Stimulated activated CD8-positive, alpha-beta memory T cell treated with anti-CD3 and anti-CD28 coated beads, Interleukin-7, amount 100 ng/mL, for 4 hours (primary cell): ENCODE data around the gene SERINC4.
A peak's percentile ranks its signal among the peaks of the same experiment; 100 is the strongest.
"Not testable (repeated sequence)": the region's sequence is repeated elsewhere in the genome, so short reads cannot be mapped to it uniquely, and the experiment has no call there.

Source experiments
- DNase-seq, 2 donors: peaks; one replicate each; pipeline ENCODE4 v3.0.0-alpha.2; 2020; ENCODE audit warnings: low read depth in 2 of 2

Gene SERINC4

DNA sequence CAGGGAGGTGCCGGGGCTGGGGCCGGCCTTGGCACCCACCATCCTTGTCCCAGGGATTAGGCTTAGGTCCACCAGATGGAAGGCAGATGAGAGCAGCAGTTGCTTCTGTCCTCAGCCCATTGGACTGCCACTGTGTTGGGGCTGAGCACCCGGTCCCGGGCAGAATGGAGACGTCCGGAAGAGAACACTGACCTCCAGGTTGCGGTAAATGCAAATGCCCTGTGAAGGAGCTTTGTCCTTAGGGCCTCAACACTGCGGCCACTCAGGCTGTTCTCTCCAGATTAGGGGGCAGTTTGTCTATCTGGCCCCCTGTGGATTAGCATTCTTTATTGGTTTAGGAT is at the start of gene SERINC4:
Gene SERINC4 (minus strand): TSS at position 276 of the 341 bp plus-strand sequence. CDS start 234 bp downstream, at position 42.
- DNase-seq: no peak

DNA sequence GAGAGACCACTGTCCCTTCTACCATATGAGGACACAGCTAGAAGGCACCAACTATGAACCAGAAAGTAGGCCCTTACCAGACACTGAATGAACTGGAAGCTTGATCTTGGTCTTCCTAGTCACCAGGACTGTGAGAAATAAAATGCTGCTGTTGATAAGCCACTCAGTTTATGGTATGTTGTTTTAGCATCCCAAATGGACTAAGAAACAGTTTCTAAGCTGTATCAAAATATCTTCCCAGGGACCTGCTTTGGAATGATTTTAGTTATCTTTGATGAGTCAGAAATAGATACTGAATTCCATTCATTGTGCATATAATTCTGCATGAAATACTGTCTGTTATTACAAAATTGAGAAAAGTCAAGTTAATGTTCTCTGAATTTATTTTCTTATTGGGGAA is 45.4 kb upstream of the SERINC4 start:
- DNase-seq: no peak

DNA sequence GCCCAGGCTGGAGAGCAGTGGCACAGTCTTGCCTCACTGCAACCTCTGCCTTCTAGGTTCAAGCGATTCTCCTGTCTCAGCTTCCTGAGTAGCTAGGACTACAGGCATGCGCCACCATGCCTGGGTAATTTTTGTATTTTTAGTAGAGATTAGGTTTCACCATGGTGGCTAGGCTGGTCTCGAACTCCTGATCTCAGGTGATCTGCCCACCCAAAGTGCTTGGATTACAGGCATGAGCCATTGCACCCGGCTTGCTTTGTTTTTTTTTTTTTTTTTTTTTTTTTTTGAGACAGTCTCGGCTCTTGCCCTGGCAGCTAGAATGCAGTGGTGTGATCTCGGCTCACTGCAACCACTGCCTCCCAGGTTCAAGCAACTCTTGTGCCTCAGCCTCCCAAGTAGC is 32.5 kb upstream of the SERINC4 start:
- DNase-seq: not testable (repeated sequence)

DNA sequence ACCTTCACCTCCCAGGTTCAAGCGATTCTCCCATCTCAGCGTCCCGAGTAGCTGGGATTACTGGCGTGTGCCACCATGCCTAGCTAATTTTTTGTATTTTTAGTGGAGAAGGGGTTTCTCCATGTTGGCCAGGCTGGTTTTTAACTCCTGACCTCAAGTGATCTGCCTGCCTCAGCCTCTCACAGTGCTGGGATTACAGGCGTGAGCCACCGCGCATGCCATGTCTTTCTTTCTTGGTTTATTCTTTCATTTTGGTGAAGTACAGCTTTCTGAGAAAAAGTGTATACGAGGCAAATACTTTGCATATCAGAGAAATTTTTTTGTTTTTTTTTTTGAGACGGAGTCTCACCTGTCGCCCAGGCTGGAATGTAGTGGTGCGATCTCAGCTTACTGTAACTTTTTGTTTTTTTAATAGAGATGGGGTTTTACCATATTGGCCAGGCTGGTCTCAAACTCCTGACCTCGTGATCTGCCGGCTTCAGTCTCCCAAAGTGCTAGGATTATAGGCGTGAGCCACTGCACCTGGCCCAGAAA is 31.6 kb upstream of the SERINC4 start:
- not testable (repeated sequence) for DNase-seq

DNA sequence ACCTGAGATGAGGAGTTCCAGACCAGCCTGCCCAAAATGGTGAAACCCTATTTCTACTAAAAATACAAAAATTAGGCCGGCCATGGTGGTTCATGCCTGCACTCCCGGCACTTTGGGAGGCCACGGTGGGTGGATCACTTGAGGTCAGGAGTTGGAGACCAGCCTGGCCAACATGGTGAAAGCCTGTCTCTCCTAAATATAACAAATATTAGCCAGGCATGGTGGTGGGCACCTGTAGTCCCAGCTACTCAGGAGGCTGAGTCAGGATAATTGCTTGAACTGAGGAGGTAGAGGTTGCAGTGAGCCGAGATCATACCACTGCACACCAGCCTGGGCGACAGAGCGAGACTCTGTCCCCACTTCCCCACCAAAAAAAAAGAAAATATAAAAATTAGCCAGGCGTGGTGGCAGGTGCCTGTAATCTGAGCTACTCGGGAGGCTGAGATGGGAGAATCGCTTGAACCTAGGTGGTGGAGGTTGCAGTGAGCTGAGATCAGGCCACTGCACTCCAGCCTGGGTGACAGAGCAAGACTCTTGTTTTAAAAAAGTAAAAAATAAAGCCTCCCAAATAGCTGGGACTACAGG is 30.8 kb upstream of the SERINC4 start:
- not testable (repeated sequence) for DNase-seq

DNA sequence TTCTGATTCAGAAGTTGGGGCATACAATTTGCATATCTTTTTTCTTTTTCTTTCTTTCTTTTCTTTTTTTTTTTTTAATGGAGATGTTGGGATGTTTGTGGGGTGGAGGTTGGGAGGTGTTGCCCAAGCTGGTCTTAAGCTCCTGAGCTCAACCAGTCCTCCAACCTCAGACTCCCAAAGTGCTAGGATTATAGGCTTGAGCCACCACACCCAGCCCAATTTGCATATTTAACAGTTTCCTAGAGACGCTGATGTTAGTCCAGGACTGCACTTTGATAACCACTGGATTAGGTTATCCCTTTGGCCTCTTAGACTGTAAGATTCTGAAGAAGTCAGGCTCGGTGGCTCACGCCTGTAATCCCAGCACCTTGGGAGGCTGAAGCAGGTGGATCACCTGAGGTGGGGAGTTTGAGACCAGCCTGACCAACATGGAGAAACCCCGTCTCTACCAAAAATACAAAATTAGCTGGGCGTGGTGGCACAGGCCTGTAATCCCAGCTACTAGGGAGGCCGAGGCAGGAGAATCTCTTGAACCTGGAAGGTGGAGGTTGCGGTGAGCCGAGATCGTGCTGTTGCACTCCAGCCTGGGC is 30.0 kb upstream of the SERINC4 start:
- not testable (repeated sequence) for DNase-seq

DNA sequence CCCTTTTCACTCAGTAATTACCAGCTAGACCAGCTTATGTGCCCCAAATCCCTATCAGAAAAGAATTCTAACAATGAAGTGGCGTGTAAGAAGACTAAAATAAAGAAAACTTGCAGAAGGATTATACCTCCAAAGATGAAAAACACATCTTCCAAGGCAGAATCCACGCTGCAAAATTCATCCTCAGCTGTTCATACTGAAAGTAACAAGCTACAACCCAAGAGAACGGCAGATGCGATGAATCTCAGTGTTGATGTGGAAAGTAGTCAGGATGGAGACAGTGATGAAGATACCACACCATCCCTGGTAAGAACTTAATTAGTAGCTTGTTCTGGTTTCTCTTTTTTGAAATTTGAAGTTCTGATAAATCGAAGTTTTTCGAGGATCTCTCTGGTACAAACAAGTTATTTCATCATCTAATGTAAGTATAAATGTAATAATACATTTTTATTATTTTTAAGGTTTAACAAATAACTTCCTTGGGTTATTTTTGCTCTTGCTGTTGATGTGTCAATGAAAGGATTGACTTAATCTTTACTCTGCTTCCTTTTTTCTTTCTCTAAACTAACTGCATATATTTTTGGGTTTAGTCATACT is 28.1 kb upstream of the SERINC4 start:
- DNase-seq: peak in 1 of 2 donors; percentile 3

DNA sequence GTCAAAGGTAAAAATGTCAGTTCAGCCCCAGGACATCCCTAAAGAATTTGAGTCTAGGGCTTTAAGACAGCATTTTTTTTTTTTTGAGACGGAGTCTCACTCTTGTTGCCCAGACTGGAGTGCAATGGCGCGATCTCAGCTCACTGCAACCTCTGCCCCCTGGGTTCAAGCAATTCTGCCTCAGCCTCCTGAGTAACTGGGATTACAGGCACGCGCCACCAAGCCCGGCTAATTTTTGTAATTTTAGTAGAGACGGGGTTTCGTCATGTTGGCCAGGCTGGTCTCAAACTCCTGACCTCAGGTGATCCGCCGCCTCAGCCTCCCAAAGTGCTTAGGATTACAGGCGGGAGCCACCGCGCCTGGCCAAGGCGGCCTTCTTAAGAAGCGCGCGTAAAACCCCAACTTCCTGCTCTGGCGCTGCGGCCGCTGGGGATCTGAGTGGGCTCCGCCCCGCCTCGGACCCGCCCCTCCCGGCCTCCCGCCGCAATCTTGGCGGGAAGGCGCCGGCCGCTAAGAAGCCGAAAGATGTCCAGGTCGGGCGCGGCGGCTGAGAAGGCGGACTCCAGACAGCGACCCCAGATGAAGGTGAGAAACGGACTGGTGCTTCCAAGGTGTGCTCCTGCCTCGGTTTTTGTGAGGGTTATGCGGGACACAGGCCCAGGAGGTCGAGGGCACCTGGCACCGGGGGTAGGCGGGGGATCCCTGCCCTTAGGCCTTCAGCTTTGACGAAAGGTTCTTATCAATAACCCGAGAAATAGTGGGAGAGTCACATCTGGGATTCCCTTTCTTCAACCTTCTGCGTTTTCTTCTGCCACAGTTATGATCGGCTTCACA is 26.7 kb upstream of the SERINC4 start, which contains the start of gene WDR76:
Gene WDR76 (plus strand): TSS at position 495 of the 834 bp plus-strand sequence. CDS start 31 bp downstream, at position 526.
- DNase-seq: peak; percentile 25 to 69

DNA sequence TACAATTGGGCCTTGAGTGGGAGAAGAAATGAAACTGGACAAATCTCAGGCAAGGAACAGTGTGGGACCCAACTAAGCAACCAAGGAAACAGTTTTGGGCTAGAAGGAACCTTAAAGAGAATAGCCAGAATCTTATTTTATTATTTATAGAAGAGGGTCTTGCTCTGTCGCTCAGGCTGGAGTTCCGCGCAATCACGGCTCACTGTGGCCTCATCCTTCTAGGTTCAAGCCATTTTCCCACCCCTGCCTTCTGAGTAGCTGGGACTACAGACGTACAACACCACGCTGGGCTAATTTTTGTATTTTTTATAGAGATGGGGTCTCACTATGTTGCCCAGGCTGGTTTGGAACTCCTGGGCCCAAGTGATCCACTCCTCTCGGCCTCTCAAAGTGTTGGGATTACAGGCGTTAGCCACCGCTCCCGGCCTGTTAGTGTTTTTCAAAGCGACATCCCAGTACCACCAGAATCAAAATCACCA is 26.0 kb upstream of the SERINC4 start:
- DNase-seq: no peak

DNA sequence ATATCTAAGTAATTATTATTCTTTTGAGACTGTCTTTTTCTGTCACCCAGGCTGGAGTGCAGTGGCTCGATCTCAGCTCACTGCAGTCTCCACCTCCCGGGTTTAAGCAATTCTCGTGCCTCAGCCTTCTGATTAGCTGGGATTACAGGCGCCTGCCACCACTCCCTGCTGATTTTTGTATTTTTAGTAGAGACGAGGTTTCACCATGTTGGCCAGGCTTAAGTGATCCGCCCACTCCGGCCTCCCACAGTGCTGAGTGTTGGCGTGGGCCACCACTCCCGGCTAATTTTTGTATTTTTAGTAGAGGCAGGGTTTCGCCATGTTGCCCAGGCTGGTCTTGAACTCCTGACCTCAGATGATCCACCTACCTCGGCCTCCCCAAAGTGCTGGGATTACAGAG is 25.3 kb upstream of the SERINC4 start:
- DNase-seq: not testable (repeated sequence)

DNA sequence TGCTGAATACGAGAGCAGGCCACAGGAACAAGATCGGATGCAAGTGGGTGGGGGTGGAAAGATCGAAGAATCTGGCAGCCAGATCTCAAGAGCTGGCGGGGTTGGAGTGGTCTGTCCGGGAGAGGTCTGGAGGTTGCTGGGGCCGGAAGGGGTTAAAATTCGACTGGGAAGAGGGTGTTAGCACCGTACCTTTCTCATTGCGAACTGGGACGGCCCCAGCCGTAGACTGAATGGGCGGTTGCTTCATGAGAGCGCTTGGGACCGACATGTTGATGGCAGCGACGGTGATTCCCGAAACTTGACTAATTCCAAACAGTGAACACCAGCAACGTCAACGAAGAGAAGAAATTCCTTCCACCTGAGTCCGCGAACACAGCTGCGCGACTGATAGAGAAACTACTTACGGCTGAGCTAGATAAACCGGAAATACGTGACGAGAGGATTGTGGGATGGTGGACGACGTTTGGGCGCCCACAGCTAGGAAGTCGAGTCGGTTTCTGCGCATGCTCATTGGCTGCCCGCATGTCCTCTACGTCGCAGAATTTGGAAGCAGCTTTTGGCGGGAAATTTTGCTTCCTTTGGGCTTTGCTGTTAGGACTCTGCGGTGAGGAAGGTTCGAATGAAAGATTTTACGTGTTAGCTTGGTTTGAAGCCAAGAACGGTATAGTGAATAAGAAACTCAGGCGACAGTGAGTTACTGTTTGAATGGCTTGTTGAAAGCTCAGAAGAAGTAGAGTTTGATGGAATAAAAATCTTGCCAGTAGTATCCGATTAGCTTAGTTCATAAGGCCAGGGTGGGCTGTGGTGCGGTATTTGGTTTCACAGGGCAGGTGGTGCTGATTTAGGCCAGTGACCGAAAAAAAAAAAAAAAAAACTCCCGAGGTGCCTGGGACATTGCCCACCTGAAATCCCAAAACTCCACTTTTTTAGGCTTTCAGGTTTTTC is 24.6 kb upstream of the SERINC4 start, which contains the start of gene MFAP1:
Gene MFAP1 (minus strand): TSS at position 389 of the 945 bp plus-strand sequence. CDS start 121 bp downstream, at position 268.
- peak; percentile 88 to 92 for DNase-seq

DNA sequence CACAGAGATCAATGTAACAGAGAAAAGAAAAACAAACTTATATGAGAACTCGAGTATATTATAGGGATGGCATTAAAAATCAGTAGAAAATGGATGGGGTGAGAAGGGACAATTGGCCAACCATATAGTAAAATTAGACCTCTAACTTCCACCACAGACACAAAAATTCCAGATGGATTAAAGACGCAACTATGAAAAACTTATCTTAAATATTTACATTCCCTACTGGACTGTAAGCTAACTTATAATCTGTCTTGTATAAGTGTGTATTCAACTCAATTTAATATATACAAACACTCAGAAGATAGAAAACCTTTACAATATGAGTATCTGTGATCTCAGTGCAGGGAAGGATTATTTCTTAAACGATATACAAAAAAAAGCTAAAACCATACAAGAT is 21.5 kb upstream of the SERINC4 start:
- DNase-seq: no peak

DNA sequence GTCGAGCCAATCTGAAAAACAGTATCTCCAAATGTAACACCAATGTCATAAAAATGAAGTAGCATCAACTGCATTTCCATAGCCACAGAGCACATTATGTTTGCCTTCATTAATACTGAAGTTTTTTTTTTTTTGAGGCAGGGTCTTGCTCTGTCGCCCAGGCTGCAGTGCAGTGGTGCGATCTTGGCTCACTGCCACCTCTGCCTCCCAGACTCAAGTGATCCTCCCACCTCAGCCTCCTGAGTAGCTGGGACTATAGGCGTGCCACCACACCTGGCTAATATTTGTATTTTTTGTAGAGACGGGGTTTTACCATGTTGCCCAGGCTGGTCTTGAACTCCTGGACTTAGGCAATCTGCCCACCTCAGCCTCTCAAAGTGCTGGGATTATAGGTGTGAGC is 15.0 kb upstream of the SERINC4 start:
- DNase-seq: not testable (repeated sequence)

DNA sequence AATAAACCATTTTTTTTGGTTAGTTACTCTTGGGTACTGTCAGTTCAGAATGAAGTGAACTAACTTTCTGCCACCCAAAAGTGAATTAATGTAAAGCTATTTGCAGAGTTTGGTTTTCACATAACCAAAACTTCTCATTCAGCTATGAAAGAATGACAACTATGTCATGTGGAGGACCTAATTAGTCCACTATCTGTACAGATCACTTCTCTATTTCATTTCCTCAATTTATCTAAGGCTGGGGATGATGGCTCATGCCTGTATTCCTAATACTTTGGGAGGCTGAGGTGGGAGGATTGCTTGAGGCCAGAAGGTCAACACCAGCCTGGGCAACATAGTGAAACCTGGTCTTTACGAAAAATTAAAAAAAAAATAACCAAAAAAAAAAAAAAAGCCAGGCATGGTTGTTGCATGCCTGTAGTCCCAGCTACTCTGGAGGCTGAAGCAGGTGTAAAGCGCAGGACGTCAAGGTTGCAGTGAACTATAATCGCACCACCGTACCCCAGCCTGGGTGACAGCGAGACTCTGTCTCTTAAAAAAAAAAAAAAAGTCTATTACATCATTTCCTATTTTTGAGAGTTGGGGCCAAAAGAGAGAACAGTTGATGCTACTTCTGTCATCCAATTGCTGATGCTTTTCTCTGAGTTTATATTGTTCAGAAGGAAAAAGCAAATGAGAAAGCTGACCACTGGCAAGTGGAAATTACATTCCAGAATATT is 9.1 kb upstream of the SERINC4 start:
- no peak for DNase-seq

DNA sequence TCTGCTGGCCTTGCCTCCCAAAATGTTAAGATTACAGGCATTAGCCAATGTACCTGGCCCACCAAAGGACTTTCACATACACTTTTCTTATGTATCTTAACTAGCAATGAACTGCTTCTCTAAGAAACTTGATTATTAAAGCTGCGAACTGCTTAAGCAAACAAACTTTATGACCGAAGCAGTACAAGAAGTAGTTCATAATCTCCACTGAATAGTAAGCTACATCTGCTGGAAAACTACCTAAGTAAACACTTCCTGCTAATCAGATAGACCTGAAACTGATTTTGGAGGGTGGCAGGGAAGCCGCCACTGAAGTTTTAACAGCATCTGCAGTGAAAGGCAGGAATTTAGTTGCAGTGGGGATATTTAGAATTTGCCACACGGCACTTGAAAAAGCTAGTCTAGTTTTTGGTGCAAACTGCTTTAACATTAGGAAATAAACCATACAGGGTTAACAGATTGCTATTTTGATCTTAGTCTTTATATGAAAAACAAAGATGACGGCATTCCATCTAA is 8.5 kb upstream of the SERINC4 start:
- no peak for DNase-seq

DNA sequence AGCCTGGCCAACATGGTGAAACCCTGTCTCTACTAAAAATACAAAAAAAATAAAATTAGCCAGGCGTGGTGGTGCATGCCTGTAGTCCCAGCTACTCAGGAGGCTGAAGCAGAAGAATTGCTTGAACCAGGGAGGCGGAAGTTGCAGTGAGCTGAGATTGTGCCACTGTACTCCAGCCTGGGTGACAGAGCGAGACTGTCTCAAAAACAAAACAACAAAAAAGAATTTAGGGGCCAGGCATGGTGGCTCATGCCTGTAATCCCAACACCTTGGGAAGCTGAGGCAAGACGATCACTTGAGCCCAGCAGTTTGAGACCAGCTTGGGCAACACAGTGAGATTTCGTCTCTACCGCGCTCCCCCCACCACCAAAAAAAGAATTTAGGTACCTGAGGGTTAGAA is 2.7 kb upstream of the SERINC4 start:
- not testable (repeated sequence) for DNase-seq

DNA sequence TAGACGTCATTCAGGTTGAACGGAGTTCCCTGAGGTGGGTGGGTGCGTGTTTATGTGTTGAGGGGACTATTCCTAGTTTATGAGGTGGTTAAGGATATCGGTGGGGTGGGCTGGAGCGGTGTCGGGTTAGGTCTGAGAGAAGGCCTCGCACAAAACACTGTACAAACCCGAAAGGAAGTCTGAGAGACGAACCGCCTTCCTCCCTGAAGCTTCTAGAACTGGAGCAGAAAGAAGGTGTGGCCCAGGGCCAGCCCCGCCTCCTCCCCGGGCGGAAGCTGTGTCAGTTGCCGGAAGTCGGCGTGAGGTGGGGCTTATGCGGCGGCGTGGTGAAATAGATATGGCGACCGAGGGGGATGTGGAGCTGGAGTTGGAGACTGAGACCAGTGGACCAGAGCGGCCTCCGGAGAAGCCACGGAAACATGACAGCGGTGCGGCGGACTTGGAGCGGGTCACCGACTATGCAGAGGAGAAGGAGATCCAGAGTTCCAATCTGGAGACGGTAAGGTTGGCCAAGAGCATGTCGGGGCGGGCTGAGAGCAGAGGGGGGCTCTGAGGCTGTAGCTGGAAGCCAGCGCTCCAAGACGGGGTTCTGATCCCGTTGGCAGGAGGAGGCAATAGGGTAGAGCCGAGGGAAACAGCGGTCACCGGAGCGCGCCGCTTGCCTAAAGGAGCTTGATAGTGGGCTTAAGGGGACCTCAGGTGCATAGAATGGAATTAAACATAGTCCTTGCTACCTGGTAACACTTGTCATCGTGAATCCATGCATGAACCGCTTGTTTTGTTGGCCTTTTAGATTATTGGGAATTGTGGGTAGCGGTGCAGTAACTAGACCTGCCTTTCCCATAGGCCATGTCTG is 494 bp upstream of the SERINC4 start, which contains the start of gene HYPK:
Gene HYPK (plus strand): TSS at position 314 of the 856 bp plus-strand sequence. CDS start 24 bp downstream, at position 338.
- DNase-seq: peak; percentile 87 to 88

DNA sequence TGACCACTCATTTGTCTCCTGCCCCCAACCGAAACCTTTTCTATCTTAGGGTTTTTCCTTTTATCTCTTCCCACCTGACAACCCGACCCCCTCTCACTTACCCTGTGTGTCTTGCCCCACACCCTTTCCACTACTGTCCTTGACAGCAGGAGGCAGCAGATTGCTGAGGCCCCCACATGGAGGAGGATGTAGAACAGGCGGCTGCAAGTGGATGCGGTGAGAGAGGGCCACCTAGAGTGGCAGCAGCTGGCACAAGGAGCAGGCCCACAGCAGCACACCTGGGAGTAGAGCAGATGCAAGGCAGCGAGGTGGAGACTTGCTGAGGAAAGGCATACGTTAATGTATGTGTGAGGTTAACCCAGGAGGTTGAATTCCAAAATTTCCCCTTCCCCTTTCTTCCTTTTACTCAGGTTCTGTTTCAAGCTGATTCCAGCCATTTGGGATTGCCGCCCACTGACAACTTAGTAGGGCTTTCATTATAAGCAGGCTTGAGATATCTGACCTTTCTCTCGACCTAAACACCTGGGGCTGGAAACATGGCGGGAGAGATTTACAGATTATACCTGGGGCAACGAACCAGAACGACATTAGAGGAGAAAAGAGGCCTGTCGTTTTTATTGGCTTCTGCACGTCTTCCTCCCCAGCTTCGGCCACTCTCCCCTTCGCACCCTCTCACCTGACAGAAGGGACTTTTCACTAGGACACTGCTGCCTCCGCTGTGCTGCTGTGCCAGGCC is 643 bp downstream of the SERINC4 start:
- no peak for DNase-seq
